K562 (cell line): ENCODE data around the gene FANCC. TPM values are rescaled to one million over a fixed set of nuclear protein-coding genes. Genes with fewer than 3 reads are reported as not detected.

ENCODE experiments used
- ATAC-seq: fragments of 200-7000 bp; cut with Tn5 transposase; 3 replicates; pipeline ENCODE4 v1.9.1; 2020; ENCODE audit warnings: moderate library complexity
- BruUV-seq: library from RNA; stranded (reverse); fragments of 400-500 nt; replicated peaks from 2 replicates; lab custom pipeline; 2021; lab: Mats Ljungman, UMichigan
- CTCF ChIA-PET: fragments of 300-600 bp; formaldehyde crosslinking; extraction: SDS; loops from one replicate; lab custom pipeline; 2021; ENCODE audit warnings: low intra/inter-chr PET ratio; lab: Yijun Ruan, JAX
- POLR2A ChIA-PET: fragments of 300-600, 350-650 bp; sonication (Branson Sonifier 250); formaldehyde crosslinking; extraction: SDS; loops from one replicate; lab custom pipeline; 2021; ENCODE audit warnings: antibody characterized with exemption, inconsistent platforms; lab: Yijun Ruan, JAX
- DNase-seq, 4 experiments: peaks; one replicate each; pipeline versions ENCODE4 v3.0.0 to v3.0.0-alpha.2; 2011 to 2018; ENCODE audit warnings: low spot score in 3 of 4, mixed read lengths in 3 of 4; ENCODE audit errors: extremely low read depth in 1 of 4
- FAIRE-seq: peaks from 2 replicates; lab custom pipeline; 2011; peaks lifted over from hg19 to GRCh38; lab: Jason Lieb, UNC
- H2AFZ ChIP-seq: 2 replicates; pipeline ENCODE4 v1.6.0; 2011; ENCODE audit warnings: low read depth, low read length, control low read depth, inconsistent platforms
- H3K27ac ChIP-seq: fragments of 200-600 bp; 3 replicates; pipeline ENCODE4 v1.8.0; 2011; ENCODE audit warnings: low read depth, mild to moderate bottlenecking, control low read depth, inconsistent platforms, low read length, moderate library complexity, mixed read lengths; ENCODE audit errors: extremely low read depth
- H3K27me3 ChIP-seq, 2 experiments: fragments of 300-600 bp in 1 of 2; 2 replicates in 1 of 2; 3 replicates in 1 of 2; pipeline versions ENCODE4 v1.6.0 to v1.8.0; 2011; ENCODE audit warnings: inconsistent platforms in 2 of 2, low read length in 2 of 2, mild to moderate bottlenecking in 1 of 2, mixed read lengths in 1 of 2, moderate library complexity in 1 of 2; ENCODE audit not compliant: control insufficient read depth in 2 of 2, insufficient read depth in 2 of 2
- H3K36me3 ChIP-seq: fragments of 300-600 bp; 3 replicates; pipeline ENCODE4 v1.8.0; 2011; ENCODE audit warnings: mild to moderate bottlenecking, low read length, inconsistent platforms; ENCODE audit not compliant: control insufficient read depth, insufficient read depth
- H3K4me1 ChIP-seq, 2 experiments: fragments of 200-600 bp in 1 of 2; replicated peaks in 1 of 2; 2 replicates in 1 of 2; 3 replicates in 1 of 2; pipeline versions ENCODE4 v1.5.1 to v1.8.0; 2011; ENCODE audit warnings: inconsistent platforms in 2 of 2, low read length in 2 of 2, mild to moderate bottlenecking in 1 of 2, mixed read lengths in 1 of 2, moderate library complexity in 1 of 2; ENCODE audit not compliant: control insufficient read depth in 2 of 2, insufficient read depth in 2 of 2
- H3K4me2 ChIP-seq: 2 replicates; pipeline ENCODE4 v1.6.1; 2011; ENCODE audit warnings: low read length, control low read depth, inconsistent platforms, mixed read lengths; ENCODE audit not compliant: insufficient read depth
- H3K4me3 ChIP-seq: fragments of 200-600 bp; sonication (generic), shearing (Covaris generic); 2 replicates; pipeline ENCODE4 v1.5.1; 2016; ENCODE audit warnings: control low read depth, inconsistent platforms
- H3K79me2 ChIP-seq: fragments of 200-600 bp; 3 replicates; pipeline ENCODE4 v1.8.0; 2011; ENCODE audit warnings: low read length, inconsistent platforms; ENCODE audit not compliant: control insufficient read depth, insufficient read depth
- H3K9ac ChIP-seq, 2 experiments: 2 replicates each; pipeline versions ENCODE4 v1.6.0 to v1.6.1; 2011; ENCODE audit warnings: low read depth in 2 of 2, low read length in 2 of 2, control low read depth in 1 of 2, inconsistent platforms in 1 of 2, mild to moderate bottlenecking in 1 of 2, mixed read lengths in 1 of 2; ENCODE audit not compliant: insufficient read depth in 1 of 2
- H3K9me1 ChIP-seq: one replicate; pipeline ENCODE4 v1.6.0; 2011; ENCODE audit warnings: inconsistent platforms, mild to moderate bottlenecking, low read length, moderate library complexity; ENCODE audit not compliant: control insufficient read depth, insufficient read depth
- H3K9me3 ChIP-seq: replicated peaks from 2 replicates; pipeline ENCODE4 v1.5.1; 2011; ENCODE audit warnings: low read depth, low read length, inconsistent platforms; ENCODE audit not compliant: control insufficient read depth, insufficient read depth
- H4K20me1 ChIP-seq: replicated peaks from 2 replicates; pipeline ENCODE4 v1.6.1; 2011; ENCODE audit warnings: low read length, inconsistent platforms, mixed read lengths; ENCODE audit not compliant: control insufficient read depth, insufficient read depth
- CXXC5 ChIP-seq: fragments of 250-450 bp; sonication (Bioruptor Pico); IDR thresholded peaks from 2 replicates; pipeline ENCODE4 v1.8.0; 2022; ENCODE audit warnings: inconsistent platforms, mild to moderate bottlenecking, moderate library complexity
- DIDO1 ChIP-seq: fragments of 450-650 bp; IDR thresholded peaks from 2 replicates; pipeline ENCODE4 v1.6.1; 2016; ENCODE audit warnings: low read depth, missing biosample characterization, missing genetic modification characterization
- GABPA ChIP-seq: fragments of 200-800 bp; sonication (Bioruptor generic); conservative IDR thresholded peaks from 2 replicates; pipeline ENCODE4 v1.6.1; 2016; ENCODE audit warnings: low read depth, missing genetic modification characterization, missing compliant biosample characterization
- HDAC3 ChIP-seq: fragments of 450-650 bp; IDR thresholded peaks from 2 replicates; pipeline ENCODE4 v1.6.1; 2018; ENCODE audit warnings: borderline replicate concordance, mild to moderate bottlenecking, moderate library complexity; ENCODE audit not compliant: partially characterized antibody
- HNRNPUL1 ChIP-seq: fragments of 200-400 bp; formaldehyde crosslinking; IDR thresholded peaks from 2 replicates; pipeline ENCODE4 v1.6.1; 2017; ENCODE audit warnings: low read length
- KDM2B ChIP-seq: fragments of 250-450 bp; sonication (Bioruptor Pico); IDR thresholded peaks from 2 replicates; pipeline ENCODE4 v1.8.0; 2021; ENCODE audit warnings: mild to moderate bottlenecking, moderate library complexity
- NR2C2 ChIP-seq, 2 experiments: fragments of 200-800 bp in 1 of 2; sonication (Bioruptor generic) in 1 of 2; sonication (generic) in 1 of 2; formaldehyde crosslinking in 1 of 2; IDR thresholded peaks; 2 replicates each; pipeline versions ENCODE4 v1.6.1 to v1.8.0; 2016 to 2022; ENCODE audit warnings: mild to moderate bottlenecking in 1 of 2, missing compliant biosample characterization in 1 of 2, missing genetic modification characterization in 1 of 2, missing genetic modification reagents in 1 of 2
- PHF8 ChIP-seq: fragments of 200-600 bp; sonication (generic); IDR thresholded peaks from 2 replicates; pipeline ENCODE4 v1.6.1; 2012; ENCODE audit warnings: mixed run types, mild to moderate bottlenecking, inconsistent platforms, low read length, moderate library complexity, borderline replicate concordance
- PRDM10 ChIP-seq: fragments of 450-650 bp; IDR thresholded peaks from 2 replicates; pipeline ENCODE4 v1.6.1; 2018; ENCODE audit not compliant: partially characterized antibody
- ZNF197 ChIP-seq: fragments of 200-800 bp; sonication (Bioruptor generic); IDR thresholded peaks from 2 replicates; pipeline ENCODE4 v1.6.1; 2016; ENCODE audit warnings: low read depth, missing genetic modification characterization, missing compliant biosample characterization
- WGBS: fragments of 100-300 bp; shearing (Covaris generic); methylation state at CpG from one replicate; pipeline ENCODE4 v1.1.6; 2016; ENCODE audit warnings: low coverage, mixed read lengths; ENCODE audit not compliant: insufficient coverage; ENCODE audit errors: missing lambda C conversion rate; 5-methylcytosine and 5-hydroxymethylcytosine counted together
- in situ Hi-C: fragments of 300-500 bp; cut with MboI; formaldehyde crosslinking; loops from 4 replicates; pipeline ENCODE4 v1.15.0; 2018; ENCODE audit warnings: inconsistent platforms, mixed read lengths
- intact Hi-C: fragments of 100-400 bp; cut with micrococcal nuclease; formaldehyde crosslinking; loops from 2 replicates; pipeline ENCODE4 v1.14.2; 2022
- polyA plus RNA-seq, 8 experiments: library from polyadenylated mRNA; depleted of rRNA in 4 of 8; stranded (reverse) in 5 of 8; unstranded in 3 of 8; fragments of >200 nt; fragmentation: Nextera tagmentation in 2 of 8; fragmentation: Illumina TruSeq in 1 of 8; extraction: Ambion mirVana in 2 of 8; extraction: Trizol in 1 of 8; gene quantifications; 2 replicates each; pipeline versions ENCODE4 v1.2.1 to v1.2.3, GENCODE V29; 2011 to 2014; ENCODE audit warnings: inconsistent platforms in 1 of 8, missing spikeins in 1 of 8
- total RNA-seq, 7 experiments: library from RNA; depleted of rRNA in 6 of 7; stranded (reverse); fragments of >200 nt in 6 of 7; fragmentation: Illumina TruSeq in 2 of 7; extraction: Trizol in 2 of 7; gene quantifications; 2 replicates each; pipeline versions ENCODE4 v1.2.1 to v1.2.3, GENCODE V29; 2011 to 2021; ENCODE audit warnings: low replicate concordance in 1 of 7

Gene FANCC
- total and polyA plus RNA-seq, 9 of the 15 experiments (the other 6 are each of a cell fraction or from before 2014, with no cell fraction given): 4.6 to 18.4 (median 14.2) TPM

- Histone ChIP-seq H2AFZ (peak overlapping the region; percentile 91), H3K27me3 (no peaks in the 10 kb centered on the region; a peak in 1 of 5 replicates), H3K4me3 (peak overlapping the region; percentile 89), H3K36me3 (no peaks in the 10 kb centered on the region), H3K79me2 (peaks cover 33% of the 10 kb centered on the region), H3K27ac (peak overlapping the region; percentile 100), H3K4me2 (peak overlapping the region; percentile 94), H3K9me3 (no peaks in the 10 kb centered on the region), H3K9me1 (no peaks in the 10 kb centered on the region), H4K20me1 (no peaks in the 10 kb centered on the region; the same call in 1 of the 2 replicates), H3K9ac (peak overlapping the region; percentile 99 to 100), H3K4me1 (peaks cover 11 to 16% of the 10 kb centered on the region in 2 experiments; a peak in 4 of 5 replicates)
- CTCF ChIA-PET: no interaction called here
- BruUV-seq: TSS peak; percentile 97
- 4% methylated on average over 10 of the region's 10 CpGs for WGBS
- FAIRE-seq: no peak
- intact Hi-C loops: loop anchor here (2.0 kb wide), 1 partner anchor 193 kb away; no protein-coding TSS in a partner anchor
- ATAC-seq: no peak
- in situ Hi-C loops: no loop called here
- POLR2A ChIA-PET: no interaction called here
- no peak for DNase-seq
- TF ChIP-seq HDAC3: peak; percentile 21
- no peak for TF ChIP-seq HNRNPUL1
- no peak for TF ChIP-seq NR2C2 (CRISPR knock-in tag; IDR thresholded peaks at IDR 0.05)
- 0 out of 2 replicates have a peak, but pooled peaks have one; percentile 5 for TF ChIP-seq NR2C2 (tag; IDR thresholded peaks at IDR 0.05)
- peak; percentile 47 for TF ChIP-seq PRDM10
- no peak for TF ChIP-seq DIDO1 (tag)
- TF ChIP-seq ZNF197 (CRISPR knock-in tag): peak; percentile 46; the same call in 1 of the 2 replicates
- peak; percentile 8; the same call in 1 of the 2 replicates for TF ChIP-seq CXXC5 (CRISPR knock-in tag)
- peak; percentile 72 for TF ChIP-seq GABPA (tag)
- peak; percentile 47; the same call in 1 of the 2 replicates for TF ChIP-seq PHF8
- no peak for TF ChIP-seq KDM2B (CRISPR knock-in tag)
Measured at GRCh38 chr9:95317893-95318211, 343 bp upstream of the FANCC start.
